SK-N-SH (cell line): ENCODE measurements around the gene POLQ. TPM values are rescaled to one million over a fixed set of nuclear protein-coding genes. Genes with fewer than 3 reads are reported as not detected.

Experiments used
- CTCF ChIA-PET: fragments of 300-600, 350-600 bp; formaldehyde crosslinking; extraction: SDS; loops from one replicate; lab custom pipeline; 2021; lab: Yijun Ruan, JAX
- POLR2A ChIA-PET: fragments of 350-600 bp; sonication (Branson Sonifier 250); formaldehyde crosslinking; extraction: SDS; loops from one replicate; lab custom pipeline; 2020; ENCODE audit warnings: antibody characterized with exemption, inconsistent platforms; lab: Yijun Ruan, JAX
- DNase-seq: peaks from one replicate; pipeline ENCODE4 v3.0.0; 2012
- H2AFZ ChIP-seq: fragments of 200-600 bp; sonication (generic); 2 replicates; pipeline ENCODE4 v1.8.1; 2016; ENCODE audit warnings: antibody characterized with exemption, mild to moderate bottlenecking, low read depth
- H3F3A ChIP-seq: fragments of 200-600 bp; sonication (generic); replicated peaks from 2 replicates; pipeline ENCODE3; 2016; ENCODE audit warnings: antibody characterized with exemption, mild to moderate bottlenecking; ENCODE audit not compliant: insufficient read depth
- H3K27ac ChIP-seq, 2 experiments: fragments of 200-500 bp in 1 of 2; fragments of 200-600 bp in 1 of 2; sonication (Bioruptor generic) in 1 of 2; sonication (generic), shearing (Covaris generic) in 1 of 2; 2 replicates each; pipeline versions ENCODE4 v1.5.1 to v1.6.1; 2014 to 2016; ENCODE audit warnings: low read depth in 2 of 2, inconsistent platforms in 1 of 2, low read length in 1 of 2, mild to moderate bottlenecking in 1 of 2, mixed read lengths in 1 of 2
- H3K27me3 ChIP-seq: fragments of 200-600 bp; sonication (generic), shearing (Covaris generic); 2 replicates; pipeline ENCODE4 v1.6.1; 2016; ENCODE audit warnings: mixed run types; ENCODE audit not compliant: insufficient read depth
- H3K36me3 ChIP-seq, 2 experiments: fragments of 200-500 bp in 1 of 2; fragments of 200-600 bp in 1 of 2; sonication (Bioruptor generic) in 1 of 2; sonication (generic) in 1 of 2; replicated peaks in 1 of 2; 2 replicates each; pipeline versions ENCODE3 to v1.5.1; 2014 to 2016; ENCODE audit warnings: low read length in 1 of 2, mild to moderate bottlenecking in 1 of 2; ENCODE audit not compliant: insufficient read depth in 2 of 2, control insufficient read depth in 1 of 2
- H3K4me1 ChIP-seq, 2 experiments: fragments of 200-500 bp in 1 of 2; fragments of 200-600 bp in 1 of 2; sonication (Bioruptor generic) in 1 of 2; sonication (generic), shearing (Covaris generic) in 1 of 2; 2 replicates each; pipeline versions ENCODE4 v1.5.1 to v1.6.1; 2014 to 2016; ENCODE audit warnings: low read depth in 1 of 2, low read length in 1 of 2, mixed run types in 1 of 2; ENCODE audit not compliant: insufficient read depth in 2 of 2, control insufficient read depth in 1 of 2
- H3K4me2 ChIP-seq: fragments of 200-600 bp; sonication (generic), shearing (Covaris generic); 2 replicates; pipeline ENCODE4 v1.6.1; 2017; ENCODE audit warnings: mixed run types
- H3K4me3 ChIP-seq, 2 experiments: fragments of 200-500 bp in 1 of 2; fragments of 200-600 bp in 1 of 2; sonication (Bioruptor generic) in 1 of 2; sonication (generic), shearing (Covaris generic) in 1 of 2; 2 replicates each; pipeline versions ENCODE4 v1.5.1 to v1.8.1; 2014 to 2016; ENCODE audit warnings: low read depth in 2 of 2, inconsistent platforms in 1 of 2, low read length in 1 of 2, mild to moderate bottlenecking in 1 of 2, mixed read lengths in 1 of 2, moderate library complexity in 1 of 2
- H3K79me2 ChIP-seq: fragments of 200-600 bp; sonication (generic); 2 replicates; pipeline ENCODE4 v1.8.1; 2017; ENCODE audit warnings: mild to moderate bottlenecking; ENCODE audit not compliant: insufficient read depth
- H3K9ac ChIP-seq: fragments of 200-600 bp; sonication (generic); 2 replicates; pipeline ENCODE4 v1.6.1; 2017; ENCODE audit warnings: mixed run types
- H3K9me2 ChIP-seq: fragments of 200-600 bp; sonication (generic); 2 replicates; pipeline ENCODE4 v1.6.1; 2017; ENCODE audit warnings: mixed run types
- H3K9me3 ChIP-seq: fragments of 200-600 bp; sonication (generic); 2 replicates; pipeline ENCODE4 v1.6.1; 2017; ENCODE audit warnings: mixed run types, mild to moderate bottlenecking, moderate library complexity
- H4K20me1 ChIP-seq: fragments of 200-600 bp; sonication (generic); 2 replicates; pipeline ENCODE4 v1.6.1; 2017; ENCODE audit warnings: mild to moderate bottlenecking, mixed run types; ENCODE audit not compliant: insufficient read depth
- CHD2 ChIP-seq: fragments of 150-350 bp; IDR thresholded peaks from 2 replicates; pipeline ENCODE4 v1.6.1; 2018; ENCODE audit warnings: low read length; ENCODE audit not compliant: partially characterized antibody
- CTCF ChIP-seq: fragments of 200-600 bp; sonication (generic); IDR thresholded peaks from 2 replicates; pipeline ENCODE4 v1.6.1; 2017; ENCODE audit warnings: antibody characterized with exemption, mild to moderate bottlenecking, moderate library complexity
- ELF1 ChIP-seq: IDR thresholded peaks from 2 replicates; pipeline ENCODE4 v1.4.0; 2012
- FOXM1 ChIP-seq: IDR thresholded peaks from 2 replicates; pipeline ENCODE4 v1.4.0; 2012; ENCODE audit warnings: low read depth, mild to moderate bottlenecking
- MAX ChIP-seq: IDR thresholded peaks from 2 replicates; pipeline ENCODE4 v1.4.0; 2012; ENCODE audit warnings: low read depth
- MEF2A ChIP-seq: IDR thresholded peaks from 2 replicates; pipeline ENCODE4 v1.4.0; 2012; ENCODE audit warnings: low read depth, borderline replicate concordance
- POLR2AphosphoS5 ChIP-seq: IDR thresholded peaks from 2 replicates; pipeline ENCODE4 v1.6.1; 2012; ENCODE audit warnings: low read depth, low read length
- REST ChIP-seq: IDR thresholded peaks from 2 replicates; pipeline ENCODE4 v1.6.1; 2012; ENCODE audit warnings: mild to moderate bottlenecking, low read depth, low read length, moderate library complexity
- RXRA ChIP-seq: IDR thresholded peaks from 2 replicates; pipeline ENCODE4 v1.4.0; 2012; ENCODE audit warnings: low read depth, mild to moderate bottlenecking, borderline replicate concordance
- SIN3A ChIP-seq: IDR thresholded peaks from 2 replicates; pipeline ENCODE4 v1.6.1; 2012; ENCODE audit warnings: low read depth, mild to moderate bottlenecking, low read length, moderate library complexity, borderline replicate concordance
- TAF1 ChIP-seq: IDR thresholded peaks from 2 replicates; pipeline ENCODE4 v1.6.1; 2012; ENCODE audit warnings: low read depth, mild to moderate bottlenecking, low read length, moderate library complexity, borderline replicate concordance
- TCF12 ChIP-seq: IDR thresholded peaks from 2 replicates; pipeline ENCODE4 v1.4.0; 2012
- TEAD4 ChIP-seq: IDR thresholded peaks from 2 replicates; pipeline ENCODE4 v1.4.0; 2012; ENCODE audit warnings: mild to moderate bottlenecking, borderline replicate concordance; ENCODE audit not compliant: insufficient read depth
- YY1 ChIP-seq: IDR thresholded peaks from 2 replicates; pipeline ENCODE4 v1.4.0; 2012; ENCODE audit warnings: low read depth, mild to moderate bottlenecking
- WGBS: methylation state at CpG from one replicate; pipeline ENCODE4 v1.1.6; 2017; ENCODE audit warnings: low lambda C conversion rate; 5-methylcytosine and 5-hydroxymethylcytosine counted together
- polyA plus RNA-seq, 3 experiments: library from polyadenylated mRNA; depleted of rRNA; stranded (reverse); fragments of >200 nt; gene quantifications; 2 replicates each; pipeline ENCODE4 v1.2.3, GENCODE V29; 2012
- TF ChIP-seq, protein P1 (sequence below): IDR thresholded peaks from 2 replicates; pipeline ENCODE4 v1.4.0; 2012; ENCODE audit warnings: low read depth, borderline replicate concordance
- TF ChIP-seq, protein P2 (sequence below): IDR thresholded peaks from 2 replicates; pipeline ENCODE4; 2012
- TF ChIP-seq, protein P3 (sequence below): IDR thresholded peaks from 2 replicates; pipeline ENCODE4 v1.4.0; 2012; ENCODE audit warnings: low read depth, borderline replicate concordance

Gene POLQ
- polyA plus RNA-seq, 1 of the 3 experiments (the other 2 are of a cell fraction): 1.4 TPM

GRCh38 chr3:121491683-121492320, 54.0 kb downstream of the POLQ start:
- Histone ChIP-seq H3K4me2 (no peak overlapping the region), H3K27ac (no peak overlapping the region), H3K79me2 (no peaks in the 10 kb centered on the region), H3K9me2 (no peaks in the 10 kb centered on the region), H3K4me3 (no peak overlapping the region), H3F3A (no peaks in the 10 kb centered on the region), H3K27me3 (no peaks in the 10 kb centered on the region), H2AFZ (no peak overlapping the region), H3K36me3 (peaks cover 12 to 15% of the 10 kb centered on the region in 2 experiments), H3K4me1 (no peaks in the 10 kb centered on the region), H3K9ac (no peak overlapping the region), H3K9me3 (no peaks in the 10 kb centered on the region), H4K20me1 (no peaks in the 10 kb centered on the region)
- 90% methylated on average over 6 of the region's 7 CpGs for WGBS
- CTCF ChIA-PET: no interaction called here
- no peak for DNase-seq
- POLR2A ChIA-PET: no interaction called here
- TF ChIP-seq MEF2A (no peak), FOXM1 (no peak), CHD2 (no peak), REST (no peak), TAF1 (no peak), YY1 (no peak), ELF1 (no peak), TEAD4 (no peak), RXRA (no peak), SIN3A (no peak), MAX (no peak), POLR2AphosphoS5 (no peak), CTCF (no peak), TCF12 (no peak)
- TF ChIP-seq, protein P1, sequence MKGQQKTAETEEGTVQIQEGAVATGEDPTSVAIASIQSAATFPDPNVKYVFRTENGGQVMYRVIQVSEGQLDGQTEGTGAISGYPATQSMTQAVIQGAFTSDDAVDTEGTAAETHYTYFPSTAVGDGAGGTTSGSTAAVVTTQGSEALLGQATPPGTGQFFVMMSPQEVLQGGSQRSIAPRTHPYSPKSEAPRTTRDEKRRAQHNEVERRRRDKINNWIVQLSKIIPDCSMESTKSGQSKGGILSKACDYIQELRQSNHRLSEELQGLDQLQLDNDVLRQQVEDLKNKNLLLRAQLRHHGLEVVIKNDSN: no peak
- TF ChIP-seq, protein P2, sequence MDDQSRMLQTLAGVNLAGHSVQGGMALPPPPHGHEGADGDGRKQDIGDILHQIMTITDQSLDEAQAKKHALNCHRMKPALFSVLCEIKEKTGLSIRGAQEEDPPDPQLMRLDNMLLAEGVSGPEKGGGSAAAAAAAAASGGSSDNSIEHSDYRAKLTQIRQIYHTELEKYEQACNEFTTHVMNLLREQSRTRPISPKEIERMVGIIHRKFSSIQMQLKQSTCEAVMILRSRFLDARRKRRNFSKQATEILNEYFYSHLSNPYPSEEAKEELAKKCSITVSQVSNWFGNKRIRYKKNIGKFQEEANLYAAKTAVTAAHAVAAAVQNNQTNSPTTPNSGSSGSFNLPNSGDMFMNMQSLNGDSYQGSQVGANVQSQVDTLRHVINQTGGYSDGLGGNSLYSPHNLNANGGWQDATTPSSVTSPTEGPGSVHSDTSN: no peak
- TF ChIP-seq, protein P3, sequence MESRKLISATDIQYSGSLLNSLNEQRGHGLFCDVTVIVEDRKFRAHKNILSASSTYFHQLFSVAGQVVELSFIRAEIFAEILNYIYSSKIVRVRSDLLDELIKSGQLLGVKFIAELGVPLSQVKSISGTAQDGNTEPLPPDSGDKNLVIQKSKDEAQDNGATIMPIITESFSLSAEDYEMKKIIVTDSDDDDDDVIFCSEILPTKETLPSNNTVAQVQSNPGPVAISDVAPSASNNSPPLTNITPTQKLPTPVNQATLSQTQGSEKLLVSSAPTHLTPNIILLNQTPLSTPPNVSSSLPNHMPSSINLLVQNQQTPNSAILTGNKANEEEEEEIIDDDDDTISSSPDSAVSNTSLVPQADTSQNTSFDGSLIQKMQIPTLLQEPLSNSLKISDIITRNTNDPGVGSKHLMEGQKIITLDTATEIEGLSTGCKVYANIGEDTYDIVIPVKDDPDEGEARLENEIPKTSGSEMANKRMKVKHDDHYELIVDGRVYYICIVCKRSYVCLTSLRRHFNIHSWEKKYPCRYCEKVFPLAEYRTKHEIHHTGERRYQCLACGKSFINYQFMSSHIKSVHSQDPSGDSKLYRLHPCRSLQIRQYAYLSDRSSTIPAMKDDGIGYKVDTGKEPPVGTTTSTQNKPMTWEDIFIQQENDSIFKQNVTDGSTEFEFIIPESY: no peak
